WERI-Rb-1 (cell line): ENCODE results near the gene RGS6.

Source experiments
- DNase-seq: peaks from one replicate; pipeline ENCODE4 v3.0.0-alpha.2; 2020
- H3K27ac ChIP-seq: fragments of 250-450 bp; sonication (Bioruptor Pico); 2 replicates; pipeline ENCODE4 v1.5.1; 2020; ENCODE audit warnings: mild to moderate bottlenecking, moderate library complexity
- H3K27me3 ChIP-seq: fragments of 250-450 bp; sonication (Bioruptor Pico); 2 replicates; pipeline ENCODE4 v1.5.1; 2021; ENCODE audit warnings: mild to moderate bottlenecking, low read depth, moderate library complexity; ENCODE audit not compliant: insufficient read depth, severe bottlenecking
- H3K36me3 ChIP-seq: fragments of 250-450 bp; sonication (Bioruptor Pico); 2 replicates; pipeline ENCODE4 v1.5.1; 2020; ENCODE audit warnings: mild to moderate bottlenecking, moderate library complexity
- H3K4me3 ChIP-seq: 2 replicates; pipeline ENCODE4 v1.5.1; 2011; ENCODE audit warnings: low read depth, mild to moderate bottlenecking, control low read depth, low read length
- H3K9me3 ChIP-seq: fragments of 250-450 bp; sonication (Bioruptor Pico); 2 replicates; pipeline ENCODE4 v1.5.1; 2021; ENCODE audit warnings: mild to moderate bottlenecking, moderate library complexity; ENCODE audit not compliant: severe bottlenecking
- CTCF ChIP-seq: IDR thresholded peaks from 2 replicates; pipeline ENCODE4 v1.5.1; 2011; ENCODE audit warnings: low read depth, mild to moderate bottlenecking, control low read depth, inconsistent platforms, low read length

Gene RGS6

GRCh38 chr14:72559669-72560255 lies 627.5 kb downstream of the RGS6 start:
- no peak overlapping the region for H3K27ac ChIP-seq
- DNase-seq: no peak
- H3K4me3 ChIP-seq: no peak overlapping the region
- H3K9me3 ChIP-seq: no peaks in the 10 kb centered on the region
- no peaks in the 10 kb centered on the region for H3K36me3 ChIP-seq
- H3K27me3 ChIP-seq: no peaks in the 10 kb centered on the region
- no peak for TF ChIP-seq CTCF

GRCh38 chr14:72560331-72560730 lies 628.1 kb downstream of the RGS6 start:
- Histone ChIP-seq H3K9me3 (no peaks in the 10 kb centered on the region), H3K27ac (no peak overlapping the region), H3K27me3 (no peaks in the 10 kb centered on the region), H3K36me3 (no peaks in the 10 kb centered on the region), H3K4me3 (no peak overlapping the region)
- no peak for TF ChIP-seq CTCF
- no peak for DNase-seq

- Histone ChIP-seq H3K9me3 (no peaks in the 10 kb centered on the region), H3K27me3 (no peaks in the 10 kb centered on the region)
- TF ChIP-seq CTCF: no peak
These were observed 628.8 kb downstream of the RGS6 start for GRCh38 chr14:72560889-72561493.

GRCh38 chr14:72562300-72562699 lies 630.1 kb downstream of the RGS6 start:
- no peak overlapping the region for H3K27ac ChIP-seq
- no peak overlapping the region for H3K4me3 ChIP-seq
- DNase-seq: no peak
- no peaks in the 10 kb centered on the region for H3K9me3 ChIP-seq
- TF ChIP-seq CTCF: no peak
- H3K27me3 ChIP-seq: no peaks in the 10 kb centered on the region
- no peaks in the 10 kb centered on the region for H3K36me3 ChIP-seq

More at GRCh38 chr14:72560889-72561493, 628.8 kb downstream of the RGS6 start:
- DNase-seq: no peak
- Histone ChIP-seq H3K4me3 (no peak overlapping the region), H3K36me3 (no peaks in the 10 kb centered on the region), H3K27ac (no peak overlapping the region)

GRCh38 chr14:72563676-72564075 lies 631.4 kb downstream of the RGS6 start:
- TF ChIP-seq CTCF: no peak
- no peaks in the 10 kb centered on the region for H3K36me3 ChIP-seq
- H3K27me3 ChIP-seq: no peaks in the 10 kb centered on the region

GRCh38 chr14:72565149-72565559 lies 632.9 kb downstream of the RGS6 start:
- TF ChIP-seq CTCF: no peak
- H3K27me3 ChIP-seq: no peaks in the 10 kb centered on the region
- DNase-seq: no peak

More at GRCh38 chr14:72563676-72564075, 631.4 kb downstream of the RGS6 start:
- Histone ChIP-seq H3K4me3 (no peak overlapping the region), H3K27ac (no peak overlapping the region), H3K9me3 (no peaks in the 10 kb centered on the region)
- no peak for DNase-seq

More at GRCh38 chr14:72565149-72565559, 632.9 kb downstream of the RGS6 start:
- H3K36me3 ChIP-seq: no peaks in the 10 kb centered on the region
- no peak overlapping the region for H3K4me3 ChIP-seq
- H3K27ac ChIP-seq: no peak overlapping the region
- H3K9me3 ChIP-seq: no peaks in the 10 kb centered on the region
